GM19238 (cell line): ENCODE measurements around the gene ESYT2.

Experiments used
- DNase-seq: peaks from one replicate; pipeline ENCODE4 v3.0.0; 2011; ENCODE audit warnings: low spot score; ENCODE audit not compliant: insufficient read length

Gene ESYT2

DNA sequence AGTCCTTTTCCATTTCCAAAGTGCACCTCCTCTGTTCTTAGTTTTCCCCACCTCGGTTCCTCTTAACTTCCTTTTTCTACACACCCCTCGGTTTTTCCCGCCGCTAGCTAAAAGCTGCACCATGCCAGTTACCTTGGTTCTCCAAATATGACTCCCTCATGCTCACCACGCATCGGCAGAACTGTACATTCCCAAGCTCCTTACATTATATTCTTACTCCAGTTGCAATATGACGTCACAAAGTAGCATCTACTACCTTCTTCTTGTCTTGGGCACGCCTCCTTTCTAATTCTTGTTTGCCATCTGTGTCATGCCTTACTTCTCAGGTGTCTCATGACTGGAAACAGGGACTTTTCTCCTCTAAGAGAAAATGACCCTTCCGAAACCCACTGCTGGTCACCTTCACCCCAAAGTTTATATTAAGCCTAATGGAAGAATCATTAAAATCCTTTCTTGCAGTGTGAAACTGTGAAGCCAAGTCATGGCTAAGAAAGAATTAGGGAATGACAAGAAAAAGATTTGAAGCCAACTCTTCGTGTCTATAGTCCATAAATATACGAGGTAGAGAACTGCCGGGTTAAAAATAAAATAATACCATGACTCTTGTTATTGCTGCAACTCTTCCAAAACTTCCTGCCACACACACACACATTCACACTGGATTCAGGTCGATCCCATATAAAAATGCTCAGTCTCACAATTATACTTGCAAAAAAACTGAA, 1.7 kb downstream of the ESYT2 start:
- DNase-seq: no peak

- no peak for DNase-seq
These were observed 3.5 kb downstream of the ESYT2 start for GRCh38 chr7:158825628-158826289.

GRCh38 chr7:158824028-158824427, 5.3 kb downstream of the ESYT2 start:
- peak; percentile 19 for DNase-seq

DNA sequence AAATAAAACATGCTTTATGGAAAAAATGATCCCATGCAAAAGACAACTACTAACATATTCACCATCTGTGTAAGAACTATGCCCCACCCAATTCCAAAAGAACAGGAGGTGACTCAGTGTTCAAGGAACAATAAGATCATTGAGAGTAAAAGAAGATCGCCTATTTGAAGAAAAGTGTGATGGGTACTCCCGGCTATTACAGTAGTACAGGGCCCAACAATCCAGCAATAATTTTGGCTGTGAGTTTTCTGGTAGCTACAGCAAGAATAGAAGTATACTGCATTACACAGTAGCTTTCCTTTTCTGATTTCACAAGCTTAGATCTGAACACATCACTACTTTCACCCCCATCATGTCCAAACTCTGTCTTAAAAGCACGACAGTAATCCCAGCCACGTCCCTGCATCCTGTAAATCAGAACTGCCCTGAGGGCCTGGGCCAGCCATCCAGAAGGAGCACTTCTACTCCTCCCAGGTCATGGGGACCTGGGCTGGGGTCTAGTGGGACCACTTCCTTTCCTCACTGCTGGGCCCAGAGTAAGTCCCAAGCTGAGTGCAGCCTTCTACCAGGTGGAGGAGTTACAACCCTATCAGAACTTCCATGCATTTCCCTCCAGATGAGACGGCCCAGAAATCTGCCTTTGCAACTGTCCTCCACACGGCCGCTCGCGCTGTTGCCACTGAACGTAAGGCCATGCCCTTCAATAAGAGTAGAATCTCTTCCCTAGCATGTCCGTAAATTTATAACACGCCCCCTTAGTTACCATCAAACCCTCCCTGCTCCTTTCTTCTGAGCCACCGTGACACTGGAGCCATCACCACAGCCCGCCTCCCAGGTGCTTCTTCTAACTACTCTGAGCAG, 7.9 kb downstream of the ESYT2 start:
- DNase-seq: no peak

- no peak for DNase-seq
These were observed 8.7 kb downstream of the ESYT2 start for GRCh38 chr7:158820656-158821055.

GRCh38 chr7:158819571-158820203, 9.6 kb downstream of the ESYT2 start:
- DNase-seq: no peak

GRCh38 chr7:158818325-158819213, 10.7 kb downstream of the ESYT2 start:
- DNase-seq: peak; percentile 52

DNA sequence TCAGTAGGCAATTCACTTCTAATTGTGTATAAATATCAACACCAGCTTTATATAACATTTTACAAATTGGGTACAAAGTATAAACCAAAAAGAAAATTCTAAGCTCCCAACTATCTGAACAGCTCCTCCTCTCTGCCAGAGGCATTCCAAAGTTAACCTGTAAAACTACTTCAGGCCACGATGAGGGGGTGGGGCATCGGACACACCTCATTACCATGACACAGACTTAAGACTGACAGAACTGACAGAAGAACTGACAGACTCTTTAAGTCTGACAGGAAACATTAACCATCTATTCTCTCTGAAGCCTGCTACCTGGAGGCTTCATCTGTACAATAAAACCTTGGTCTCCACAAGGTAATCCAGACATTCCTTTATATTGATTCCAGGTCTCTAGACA, 12.3 kb downstream of the ESYT2 start:
- no peak for DNase-seq

- no peak for DNase-seq
These were observed 13.0 kb downstream of the ESYT2 start for GRCh38 chr7:158816271-158816670.

GRCh38 chr7:158815800-158816128, 13.5 kb downstream of the ESYT2 start:
- no peak for DNase-seq

DNA sequence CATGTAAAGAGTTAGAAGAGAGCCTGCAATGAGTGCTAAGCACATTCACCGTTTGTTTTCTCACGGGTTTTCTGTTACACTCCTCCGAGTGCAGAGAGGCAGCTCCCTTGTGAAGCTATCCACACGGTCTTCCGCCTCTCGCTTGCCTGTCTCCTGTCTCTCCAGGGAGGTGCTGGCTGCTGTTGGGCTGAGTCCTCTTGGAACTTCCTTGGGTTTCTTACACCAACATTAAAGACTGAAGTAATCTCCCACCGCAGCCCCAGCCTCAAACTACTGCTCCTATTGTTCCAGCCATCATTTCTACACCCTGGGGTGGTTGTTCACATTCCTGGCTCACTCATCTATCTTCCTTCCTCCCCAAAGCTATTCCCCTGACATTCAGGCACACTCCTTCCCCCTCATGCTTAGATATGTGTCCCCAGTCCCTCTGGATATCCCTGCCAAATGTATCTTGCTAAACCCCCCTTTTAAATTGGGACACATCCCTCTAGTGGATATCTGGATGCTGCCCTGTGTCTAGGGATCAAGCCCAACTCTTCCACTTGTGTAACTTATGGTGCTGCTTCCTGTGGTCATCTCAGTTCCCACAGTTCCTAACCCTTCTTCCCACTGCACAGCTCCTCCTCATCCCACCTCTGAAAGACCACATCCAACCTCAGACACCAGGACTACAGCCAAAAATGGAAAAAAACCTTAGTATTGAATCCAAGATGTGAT, 14.1 kb downstream of the ESYT2 start:
- DNase-seq: no peak

- no peak for DNase-seq
These were observed 14.7 kb downstream of the ESYT2 start for GRCh38 chr7:158814637-158815036.

GRCh38 chr7:158812684-158813083, 16.6 kb downstream of the ESYT2 start:
- DNase-seq: no peak

DNA sequence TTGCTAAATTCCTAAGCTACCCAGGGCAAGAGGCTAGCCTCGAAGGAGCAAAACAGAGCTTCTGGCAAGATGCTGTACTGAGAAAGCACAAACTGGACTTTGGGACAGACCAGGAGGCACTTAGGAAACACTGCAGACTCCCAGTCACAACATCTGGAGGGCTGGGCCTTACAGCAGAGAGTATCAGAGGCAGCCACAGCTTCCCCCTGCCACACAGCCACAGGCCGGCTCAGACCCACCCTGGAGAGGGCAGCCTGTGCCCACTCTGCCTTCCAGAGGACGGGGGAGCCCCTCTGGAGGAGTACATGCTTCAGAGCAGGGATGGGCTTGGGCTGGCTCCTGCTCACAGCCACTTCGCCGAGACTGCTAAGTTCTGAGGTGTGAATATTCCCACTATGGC, 17.4 kb downstream of the ESYT2 start:
- no peak for DNase-seq

DNA sequence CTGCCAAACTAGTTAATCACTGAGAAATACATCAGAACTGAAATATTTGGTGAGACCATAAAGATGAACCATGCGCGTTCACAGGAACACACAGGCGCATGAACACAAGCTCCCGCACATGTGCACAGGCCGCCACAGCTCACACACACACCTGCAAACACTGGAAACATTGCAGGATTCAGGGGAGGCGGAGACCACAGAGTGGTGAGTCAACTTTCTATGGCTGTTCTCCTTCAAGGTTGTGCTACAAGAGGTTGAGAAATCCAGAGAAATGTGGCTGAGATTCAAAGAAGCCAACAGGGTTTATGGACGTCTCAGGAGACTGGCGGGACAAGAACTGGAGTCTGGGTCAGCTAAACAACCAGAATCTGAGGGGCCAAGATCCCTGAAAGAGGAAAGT, 17.8 kb downstream of the ESYT2 start:
- DNase-seq: no peak

GRCh38 chr7:158810846-158811245, 18.5 kb downstream of the ESYT2 start:
- DNase-seq: no peak

DNA sequence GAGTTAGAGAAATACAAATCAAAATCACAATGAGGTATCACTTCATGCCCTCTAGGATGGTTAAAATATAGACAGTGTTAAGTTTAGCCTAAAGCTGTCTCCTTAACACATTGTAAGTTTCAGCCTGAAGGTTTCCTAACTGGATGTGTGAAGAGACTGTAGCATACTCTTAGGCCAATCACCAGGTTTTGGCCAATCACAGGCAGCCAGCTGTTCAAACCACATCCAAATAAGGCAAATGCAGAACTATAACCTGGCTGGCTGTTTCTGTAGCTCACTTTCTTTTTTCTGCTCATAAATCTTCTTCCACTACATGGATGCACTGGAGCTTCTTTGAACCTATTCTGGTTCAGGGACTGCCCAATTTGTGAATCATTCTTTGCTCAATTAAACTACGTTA, 19.7 kb downstream of the ESYT2 start:
- peak; percentile 17 for DNase-seq

- no peak for DNase-seq
These were observed 21.2 kb downstream of the ESYT2 start for GRCh38 chr7:158808126-158808525.

DNA sequence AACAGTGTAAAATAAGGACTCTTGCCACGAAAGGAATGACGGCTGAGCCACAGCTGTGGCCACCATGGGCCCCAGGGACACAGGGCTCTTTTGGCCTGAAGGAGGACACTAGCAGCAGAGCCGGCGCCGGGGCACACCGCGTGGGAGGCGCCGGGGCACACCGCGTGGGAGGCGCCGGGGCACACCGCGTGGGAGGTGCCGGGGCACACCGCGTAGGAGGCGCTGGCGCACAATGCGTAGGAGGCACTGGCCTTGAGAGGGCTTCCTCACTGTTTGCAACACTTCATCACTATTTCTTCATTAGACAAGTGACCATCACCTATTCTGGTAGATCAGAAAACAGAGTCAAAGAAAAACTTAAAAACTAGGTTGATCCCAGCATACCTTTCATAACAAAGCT, 23.4 kb downstream of the ESYT2 start:
- no peak for DNase-seq

GRCh38 chr7:158805414-158805813, 23.9 kb downstream of the ESYT2 start:
- DNase-seq: no peak
